ENCODE data around the gene ACSM3.
"Not testable (repeated sequence)": the region's sequence is repeated elsewhere in the genome, so short reads cannot be mapped to it uniquely, and the experiment has no call there.

The ACSM3 gene

DNA sequence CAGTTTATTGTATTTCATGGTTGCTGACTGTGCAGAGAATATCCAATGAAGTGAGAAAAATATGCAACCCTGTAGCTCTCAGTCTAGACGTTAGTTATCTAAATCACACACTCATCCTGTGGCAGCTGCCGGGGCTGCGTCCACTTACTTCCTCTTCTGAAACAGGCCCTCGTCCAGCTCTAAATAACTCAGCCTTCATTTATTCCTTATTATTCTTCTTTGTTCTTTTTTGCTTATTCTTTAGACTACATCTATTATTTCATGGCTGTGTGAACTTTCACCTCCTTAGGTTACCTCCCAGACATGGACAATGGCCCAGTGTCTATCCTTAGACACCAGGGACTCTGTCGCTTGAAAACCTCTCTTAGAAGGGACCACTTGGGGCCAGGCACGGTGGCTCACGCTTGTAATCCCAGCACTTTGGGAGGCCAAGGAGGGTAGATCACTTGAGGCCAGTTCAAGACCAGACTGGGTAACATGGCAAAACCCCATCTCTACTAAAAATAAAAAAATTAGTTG is 18.8 kb upstream of the ACSM3 start:
- TF ChIP-seq, protein P1, sequence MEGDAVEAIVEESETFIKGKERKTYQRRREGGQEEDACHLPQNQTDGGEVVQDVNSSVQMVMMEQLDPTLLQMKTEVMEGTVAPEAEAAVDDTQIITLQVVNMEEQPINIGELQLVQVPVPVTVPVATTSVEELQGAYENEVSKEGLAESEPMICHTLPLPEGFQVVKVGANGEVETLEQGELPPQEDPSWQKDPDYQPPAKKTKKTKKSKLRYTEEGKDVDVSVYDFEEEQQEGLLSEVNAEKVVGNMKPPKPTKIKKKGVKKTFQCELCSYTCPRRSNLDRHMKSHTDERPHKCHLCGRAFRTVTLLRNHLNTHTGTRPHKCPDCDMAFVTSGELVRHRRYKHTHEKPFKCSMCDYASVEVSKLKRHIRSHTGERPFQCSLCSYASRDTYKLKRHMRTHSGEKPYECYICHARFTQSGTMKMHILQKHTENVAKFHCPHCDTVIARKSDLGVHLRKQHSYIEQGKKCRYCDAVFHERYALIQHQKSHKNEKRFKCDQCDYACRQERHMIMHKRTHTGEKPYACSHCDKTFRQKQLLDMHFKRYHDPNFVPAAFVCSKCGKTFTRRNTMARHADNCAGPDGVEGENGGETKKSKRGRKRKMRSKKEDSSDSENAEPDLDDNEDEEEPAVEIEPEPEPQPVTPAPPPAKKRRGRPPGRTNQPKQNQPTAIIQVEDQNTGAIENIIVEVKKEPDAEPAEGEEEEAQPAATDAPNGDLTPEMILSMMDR (IDR thresholded peaks at IDR 0.05; ENCODE audit: borderline replicate concordance, insufficient read depth, low read depth, low read length) = no peak
- no peak overlapping the region for H3K4me3 ChIP-seq (ENCODE audit: low read depth, low read length)

DNA sequence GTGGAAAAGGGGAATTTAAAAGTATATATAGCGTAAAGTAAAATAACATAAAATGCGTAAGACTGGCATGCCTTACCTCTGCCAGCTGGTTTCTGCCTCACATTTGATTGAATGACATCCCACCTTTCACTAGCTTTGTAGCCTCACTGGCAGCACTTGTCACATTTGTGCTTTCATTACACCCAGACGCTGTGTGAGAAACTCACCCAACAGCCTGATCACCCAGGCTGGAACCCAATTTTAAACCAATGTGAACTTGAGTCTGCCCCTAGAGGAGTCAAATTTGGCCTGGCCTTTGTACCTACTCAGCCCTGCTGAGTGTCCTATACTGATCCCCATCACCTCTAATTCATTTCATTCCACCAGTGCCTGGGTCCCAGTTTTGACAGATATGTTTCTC is 17.4 kb upstream of the ACSM3 start:
- no peak overlapping the region for H3K4me3 ChIP-seq (ENCODE audit: low read depth, low read length)

DNA sequence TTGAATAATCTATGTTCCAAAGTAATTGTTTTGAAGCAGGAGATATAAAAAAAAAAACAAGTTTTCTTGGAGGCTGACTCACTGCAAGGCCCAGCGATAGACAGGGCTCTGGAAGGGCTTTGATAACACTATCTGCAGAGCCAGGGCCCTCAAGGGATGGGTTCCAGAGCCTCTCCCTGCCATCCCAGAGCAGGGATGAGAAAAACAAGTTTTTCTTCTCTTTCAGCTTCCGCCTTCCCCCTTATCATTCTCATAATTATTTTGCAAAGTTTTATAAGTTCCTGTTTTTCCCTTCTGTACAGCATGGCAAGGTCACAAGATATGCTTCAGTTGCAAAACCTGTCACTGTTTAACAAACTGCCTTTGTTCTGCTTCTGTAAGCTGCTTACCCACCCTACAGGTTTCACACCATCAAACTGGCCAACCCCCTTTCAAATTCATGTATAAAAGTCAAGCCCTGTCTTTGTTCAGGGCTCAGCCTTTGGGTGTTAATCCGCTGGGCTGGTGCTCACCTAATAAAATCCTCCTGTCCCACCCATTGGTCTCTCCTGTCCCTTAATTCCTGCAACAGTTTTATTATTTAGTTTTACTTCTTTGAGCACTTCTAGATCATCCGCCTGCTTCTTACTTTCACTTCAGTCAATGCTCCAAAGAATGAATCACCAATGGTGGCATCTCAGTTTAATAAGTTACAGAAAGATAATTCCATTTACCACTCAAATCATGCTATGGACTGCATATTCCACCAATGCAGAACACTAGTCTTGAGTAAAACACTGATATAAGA is 16.6 kb upstream of the ACSM3 start:
- no peak overlapping the region for H3K4me3 ChIP-seq (ENCODE audit: low read depth, low read length)
- TF ChIP-seq, protein P1 (IDR thresholded peaks at IDR 0.05; ENCODE audit: borderline replicate concordance, insufficient read depth, low read depth, low read length) = no peak

More for the DNA sequence above, 17.4 kb upstream of the ACSM3 start:
- TF ChIP-seq, protein P1 (IDR thresholded peaks at IDR 0.05; ENCODE audit: borderline replicate concordance, insufficient read depth, low read depth, low read length) = no peak

DNA sequence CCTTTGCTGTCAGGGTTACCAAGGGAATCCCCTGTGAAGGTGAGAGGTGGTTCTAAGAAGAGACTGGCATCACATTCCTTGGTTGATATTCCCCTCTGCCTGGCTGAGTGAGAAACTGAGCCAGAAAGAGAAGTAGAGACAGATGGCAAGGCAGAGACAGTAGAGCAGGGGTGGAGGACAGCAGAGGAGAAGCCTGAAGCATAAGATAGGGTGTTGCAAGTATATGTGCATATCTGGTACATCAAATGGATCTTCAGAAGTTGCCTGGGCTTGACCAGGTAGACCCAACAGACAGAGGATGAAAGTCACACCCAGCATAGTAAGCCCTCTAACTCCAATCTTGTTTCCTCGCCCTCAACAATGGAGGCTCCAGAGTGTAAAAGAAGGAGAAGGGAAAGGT is 14.3 kb upstream of the ACSM3 start:
- TF ChIP-seq, protein P1 (IDR thresholded peaks at IDR 0.05; ENCODE audit: borderline replicate concordance, insufficient read depth, low read depth, low read length) = no peak
- no peak overlapping the region for H3K4me3 ChIP-seq (ENCODE audit: low read depth, low read length)

DNA sequence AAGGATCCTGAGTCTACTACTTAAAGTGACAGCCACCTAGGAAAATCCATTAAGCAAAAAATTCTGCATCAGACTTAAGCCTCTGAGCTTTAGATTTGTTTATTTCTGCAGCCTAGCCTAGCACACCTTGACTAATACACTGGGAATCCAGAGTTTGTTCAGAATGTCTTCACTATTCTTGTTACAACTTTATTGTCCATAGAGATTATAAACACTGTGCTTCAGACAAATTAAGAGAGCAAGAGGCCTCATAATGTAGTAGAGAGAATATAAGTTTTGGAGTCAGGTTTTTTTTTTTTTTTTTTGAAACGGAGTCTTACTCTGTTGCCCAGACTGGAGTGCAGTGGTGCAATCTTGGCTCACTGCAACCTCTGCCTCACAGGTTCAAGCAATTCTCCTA is 13.3 kb upstream of the ACSM3 start:
- no peak overlapping the region for H3K4me3 ChIP-seq (ENCODE audit: low read depth, low read length)
- TF ChIP-seq, protein P1 (IDR thresholded peaks at IDR 0.05; ENCODE audit: borderline replicate concordance, insufficient read depth, low read depth, low read length) = no peak

DNA sequence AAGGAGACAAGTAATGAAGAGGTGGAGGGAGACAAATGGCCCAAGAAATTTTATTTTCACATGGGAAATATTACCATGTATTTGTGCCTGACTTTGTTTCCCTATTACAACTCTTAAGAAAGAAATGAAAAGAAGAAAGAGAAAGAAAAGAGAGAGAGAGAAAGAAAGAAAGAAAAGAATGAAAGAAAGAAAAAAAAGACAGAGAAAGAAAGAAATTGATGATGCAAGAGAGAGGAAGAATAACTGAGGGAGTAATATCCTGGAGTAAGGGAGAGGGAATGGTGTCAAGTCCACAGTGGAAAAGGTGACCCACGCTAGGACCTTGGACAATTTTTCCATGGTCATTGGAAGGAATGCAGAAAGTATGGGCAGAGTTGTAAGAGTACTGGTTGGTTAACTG is 10.1 kb upstream of the ACSM3 start:
- no peak overlapping the region for H3K4me3 ChIP-seq (ENCODE audit: low read depth, low read length)
- TF ChIP-seq, protein P1 (IDR thresholded peaks at IDR 0.05; ENCODE audit: borderline replicate concordance, insufficient read depth, low read depth, low read length) = no peak

DNA sequence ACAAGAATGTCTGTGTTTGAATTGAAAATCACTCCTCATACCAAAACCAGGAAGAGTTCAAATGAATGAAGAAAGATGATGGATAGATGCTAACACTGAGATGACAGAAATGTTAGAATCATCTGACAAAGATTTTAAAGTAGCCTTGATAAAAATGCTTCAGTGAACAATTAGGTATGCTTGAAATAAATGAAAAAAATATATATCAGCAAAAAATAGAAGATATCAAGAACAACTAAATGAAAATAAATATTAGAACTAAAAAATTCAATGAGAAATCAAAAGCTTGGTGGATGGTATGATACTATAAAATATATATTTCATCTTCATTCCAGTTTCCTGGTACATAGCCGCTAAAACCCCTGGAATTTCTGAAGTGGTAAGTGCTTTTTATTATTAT is 8.6 kb upstream of the ACSM3 start:
- H3K4me3 ChIP-seq (ENCODE audit: low read depth, low read length) = no peak overlapping the region
- TF ChIP-seq, protein P1 (IDR thresholded peaks at IDR 0.05; ENCODE audit: borderline replicate concordance, insufficient read depth, low read depth, low read length) = no peak

DNA sequence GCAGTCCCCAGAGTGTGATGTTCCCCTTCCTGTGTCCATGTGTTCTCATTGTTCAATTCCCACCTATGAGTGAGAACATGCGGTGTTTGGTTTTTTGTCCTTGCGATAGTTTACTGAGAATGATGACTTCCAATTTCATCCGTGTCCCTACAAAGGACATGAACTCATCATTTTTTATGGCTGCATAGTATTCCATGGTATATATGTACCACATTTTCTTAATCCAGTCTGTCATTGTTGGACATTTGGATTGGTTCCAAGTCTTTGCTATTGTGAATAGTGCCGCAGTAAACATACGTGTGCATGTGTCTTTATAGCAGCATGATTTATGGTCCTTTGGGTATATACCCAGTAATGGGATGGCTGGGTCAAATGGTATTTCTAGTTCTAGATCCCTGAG is 8.0 kb upstream of the ACSM3 start:
- not testable (repeated sequence) for H3K4me3 ChIP-seq (ENCODE audit: low read depth, low read length)

Measured in GM12875 (cell line).